GM12875 (cell line): ENCODE results near the gene KCTD14.
"Not testable (repeated sequence)": the region's sequence is repeated elsewhere in the genome, so short reads cannot be mapped to it uniquely, and the experiment has no call there.

Source experiments
- H3K4me3 ChIP-seq: one replicate; pipeline ENCODE4 v1.5.1; 2011; ENCODE audit warnings: low read depth, low read length, control low read depth
- CTCF ChIP-seq: IDR thresholded peaks from 2 replicates; pipeline ENCODE4 v1.5.1; 2011; ENCODE audit warnings: low read depth, mild to moderate bottlenecking, control low read depth, inconsistent platforms, low read length, moderate library complexity, borderline replicate concordance; ENCODE audit not compliant: insufficient read depth

Gene KCTD14

GRCh38 chr11:78032090-78032489, 9.0 kb upstream of the KCTD14 start:
- TF ChIP-seq CTCF: no peak

GRCh38 chr11:78031629-78032028, 8.6 kb upstream of the KCTD14 start:
- no peak for TF ChIP-seq CTCF
- H3K4me3 ChIP-seq: no peak overlapping the region

More at GRCh38 chr11:78032090-78032489, 9.0 kb upstream of the KCTD14 start:
- no peak overlapping the region for H3K4me3 ChIP-seq

- no peak overlapping the region for H3K4me3 ChIP-seq
These were observed 7.6 kb upstream of the KCTD14 start for GRCh38 chr11:78030429-78031325.

GRCh38 chr11:78028423-78028822, 5.3 kb upstream of the KCTD14 start:
- H3K4me3 ChIP-seq: not testable (repeated sequence)

More at GRCh38 chr11:78030429-78031325, 7.6 kb upstream of the KCTD14 start:
- TF ChIP-seq CTCF: no peak

- H3K4me3 ChIP-seq: no peak overlapping the region
- no peak for TF ChIP-seq CTCF
These were observed 4.7 kb upstream of the KCTD14 start for GRCh38 chr11:78027759-78028158.

GRCh38 chr11:78025378-78025777, 2.3 kb upstream of the KCTD14 start:
- H3K4me3 ChIP-seq: no peak overlapping the region

GRCh38 chr11:78023426-78023825, 350 bp upstream of the KCTD14 start:
- TF ChIP-seq CTCF: no peak
- no peak overlapping the region for H3K4me3 ChIP-seq

More at GRCh38 chr11:78025378-78025777, 2.3 kb upstream of the KCTD14 start:
- no peak for TF ChIP-seq CTCF
